HepG2 (cell line): ENCODE measurements around the gene HMMR. TPM values are rescaled to one million over a fixed set of nuclear protein-coding genes. Genes with fewer than 3 reads are reported as not detected.
A peak's percentile ranks its signal among the peaks of the same experiment; 100 is the strongest.

Experiments
- ATAC-seq: fragments of 200-7000 bp; cut with Tn5 transposase; 3 replicates; pipeline ENCODE4 v1.9.1; 2020; ENCODE audit warnings: mild to moderate bottlenecking, moderate library complexity
- BruUV-seq: library from RNA; stranded (reverse); fragments of 400-500 nt; replicated peaks from 2 replicates; lab custom pipeline; 2021; lab: Mats Ljungman, UMichigan
- CTCF ChIA-PET: fragments of 300-600 bp; formaldehyde crosslinking; extraction: SDS; loops from one replicate; lab custom pipeline; 2021; ENCODE audit warnings: low total read pairs, inconsistent platforms, low intra/inter-chr PET ratio; lab: Yijun Ruan, JAX
- POLR2A ChIA-PET: fragments of 350-600 bp; sonication (Branson Sonifier 250); formaldehyde crosslinking; loops from one replicate; lab custom pipeline; 2020; ENCODE audit warnings: antibody characterized with exemption, inconsistent platforms; lab: Yijun Ruan, JAX
- DNase-seq: peaks from one replicate; pipeline ENCODE4 v3.0.0-alpha.2; 2015; ENCODE audit warnings: low spot score
- FAIRE-seq: peaks from 3 replicates; lab custom pipeline; 2011; peaks lifted over from hg19 to GRCh38; lab: Jason Lieb, UNC
- H2AFZ ChIP-seq: one replicate; pipeline ENCODE4 v1.6.1; 2011; ENCODE audit warnings: low read length, inconsistent platforms
- H3K27ac ChIP-seq: fragments of 300-600 bp; 3 replicates; pipeline ENCODE4 v1.8.0; 2011; ENCODE audit warnings: mixed run types, mild to moderate bottlenecking, mixed read lengths, low read length, inconsistent platforms; ENCODE audit not compliant: insufficient read depth; ENCODE audit errors: extremely low read length
- H3K27me3 ChIP-seq, 2 experiments: fragments of 200-600 bp in 1 of 2; 2 replicates in 1 of 2; 3 replicates in 1 of 2; pipeline versions ENCODE4 v1.6.0 to v1.8.0; 2011; ENCODE audit warnings: low read length in 2 of 2, mild to moderate bottlenecking in 2 of 2, moderate library complexity in 2 of 2, inconsistent platforms in 1 of 2; ENCODE audit not compliant: insufficient read depth in 2 of 2, control insufficient read depth in 1 of 2
- H3K36me3 ChIP-seq, 2 experiments: fragments of 200-600 bp in 1 of 2; replicated peaks in 1 of 2; 2 replicates in 1 of 2; 3 replicates in 1 of 2; pipeline versions ENCODE4 v1.5.1 to v1.8.0; 2011; ENCODE audit warnings: low read length in 2 of 2, inconsistent platforms in 1 of 2; ENCODE audit not compliant: insufficient read depth in 2 of 2, control insufficient read depth in 1 of 2
- H3K4me1 ChIP-seq: 2 replicates; pipeline ENCODE4 v1.5.1; 2012; ENCODE audit warnings: low read length, inconsistent platforms; ENCODE audit not compliant: insufficient read depth
- H3K4me2 ChIP-seq: 2 replicates; pipeline ENCODE4 v1.6.0; 2011; ENCODE audit warnings: low read depth, low read length, inconsistent platforms
- H3K4me3 ChIP-seq, 3 experiments: fragments of 200-600 bp in 1 of 3; sonication (generic), shearing (Covaris generic) in 1 of 3; replicated peaks in 1 of 3; 2 replicates each; pipeline ENCODE4 v1.5.1; 2011 to 2016; ENCODE audit warnings: low read length in 3 of 3, inconsistent platforms in 2 of 3, low read depth in 2 of 3, mild to moderate bottlenecking in 2 of 3, control low read depth in 1 of 3, mixed read lengths in 1 of 3; ENCODE audit not compliant: insufficient read depth in 1 of 3
- H3K79me2 ChIP-seq: one replicate; pipeline ENCODE4 v1.6.1; 2011; ENCODE audit warnings: low read length, inconsistent platforms; ENCODE audit not compliant: insufficient read depth
- H3K9ac ChIP-seq: 2 replicates; pipeline ENCODE4 v1.6.0; 2011; ENCODE audit warnings: mild to moderate bottlenecking, low read depth, low read length, inconsistent platforms; ENCODE audit not compliant: insufficient read depth
- H3K9me3 ChIP-seq: 2 replicates; pipeline ENCODE4 v1.5.1; 2012; ENCODE audit warnings: mild to moderate bottlenecking, low read length
- H4K20me1 ChIP-seq: 2 replicates; pipeline ENCODE4 v1.6.0; 2011; ENCODE audit warnings: inconsistent platforms, mild to moderate bottlenecking, low read length, moderate library complexity; ENCODE audit not compliant: insufficient read depth
- CREB1 ChIP-seq, 2 experiments: fragments of 450-650 bp in 1 of 2; IDR thresholded peaks; 2 replicates each; pipeline ENCODE4 v1.6.1; 2016 to 2017; ENCODE audit warnings: control low read depth in 1 of 2, mild to moderate bottlenecking in 1 of 2, missing compliant biosample characterization in 1 of 2, missing genetic modification characterization in 1 of 2
- DZIP1 ChIP-seq: sonication (generic); formaldehyde crosslinking; IDR thresholded peaks from 2 replicates; pipeline ENCODE4 v1.5.0; 2020; ENCODE audit warnings: mild to moderate bottlenecking, missing genetic modification reagents
- FOXJ3 ChIP-seq: sonication (generic); formaldehyde crosslinking; IDR thresholded peaks from 2 replicates; pipeline ENCODE4 v1.4.0; 2020; ENCODE audit warnings: missing genetic modification reagents, mild to moderate bottlenecking, borderline replicate concordance
- HOXD1 ChIP-seq: sonication (generic); formaldehyde crosslinking; IDR thresholded peaks from 2 replicates; pipeline ENCODE4 v1.5.0; 2020; ENCODE audit warnings: missing genetic modification reagents
- KMT2B ChIP-seq: IDR thresholded peaks from 2 replicates; pipeline ENCODE4 v1.6.1; 2016; ENCODE audit warnings: missing genetic modification reagents, missing compliant biosample characterization
- MTA3 ChIP-seq: sonication (generic); formaldehyde crosslinking; IDR thresholded peaks from 2 replicates; pipeline ENCODE4 v1.4.0; 2020; ENCODE audit warnings: missing genetic modification reagents
- NFKBIZ ChIP-seq: IDR thresholded peaks from 2 replicates; pipeline ENCODE4 v1.6.1; 2018; ENCODE audit warnings: missing genetic modification reagents, missing compliant biosample characterization
- ONECUT2 ChIP-seq: sonication (generic); formaldehyde crosslinking; IDR thresholded peaks from 2 replicates; pipeline ENCODE4 v1.4.0; 2020; ENCODE audit warnings: missing genetic modification reagents
- PAWR ChIP-seq: sonication (generic); formaldehyde crosslinking; IDR thresholded peaks from 2 replicates; pipeline ENCODE4 v1.4.0; 2020; ENCODE audit warnings: missing genetic modification reagents, mild to moderate bottlenecking, borderline replicate concordance
- PHB2 ChIP-seq: fragments of 450-650 bp; IDR thresholded peaks from 2 replicates; pipeline ENCODE4 v1.6.1; 2018; ENCODE audit not compliant: partially characterized antibody
- RARA ChIP-seq: IDR thresholded peaks from 2 replicates; pipeline ENCODE4 v1.6.1; 2016; ENCODE audit warnings: missing genetic modification reagents, missing compliant biosample characterization
- RNF219 ChIP-seq: sonication (generic); formaldehyde crosslinking; IDR thresholded peaks from 2 replicates; pipeline ENCODE4 v1.5.0; 2020; ENCODE audit warnings: mild to moderate bottlenecking, missing genetic modification reagents
- RXRA ChIP-seq: sonication (generic); formaldehyde crosslinking; IDR thresholded peaks from 2 replicates; pipeline ENCODE4 v1.5.1; 2020; ENCODE audit warnings: missing genetic modification reagents
- SNAPC2 ChIP-seq: sonication (generic); formaldehyde crosslinking; IDR thresholded peaks from 2 replicates; pipeline ENCODE4 v1.8.1; 2022; ENCODE audit warnings: mild to moderate bottlenecking, missing genetic modification reagents
- SP4 ChIP-seq: sonication (generic); formaldehyde crosslinking; IDR thresholded peaks from 2 replicates; pipeline ENCODE4 v1.8.1; 2023; ENCODE audit warnings: mild to moderate bottlenecking, missing genetic modification reagents
- TAF15 ChIP-seq: fragments of 200-400 bp; formaldehyde crosslinking; IDR thresholded peaks from one replicate; pipeline ENCODE4 v1.6.1; 2018; ENCODE audit warnings: mild to moderate bottlenecking, low read depth, low read length; ENCODE audit not compliant: poor library complexity, severe bottlenecking
- ZNF432 ChIP-seq: sonication (generic); formaldehyde crosslinking; IDR thresholded peaks from 2 replicates; pipeline ENCODE4 v1.5.0; 2020; ENCODE audit warnings: missing genetic modification reagents, mild to moderate bottlenecking, borderline replicate concordance
- ZNF543 ChIP-seq: sonication (generic); formaldehyde crosslinking; IDR thresholded peaks from 2 replicates; pipeline ENCODE4 v1.4.0; 2020; ENCODE audit warnings: mild to moderate bottlenecking, missing genetic modification reagents
- ZNF710 ChIP-seq: sonication (generic); formaldehyde crosslinking; IDR thresholded peaks from 2 replicates; pipeline ENCODE4 v1.5.0; 2020; ENCODE audit warnings: mild to moderate bottlenecking, missing genetic modification reagents, borderline replicate concordance
- ZNF788 ChIP-seq: sonication (generic); formaldehyde crosslinking; IDR thresholded peaks from 2 replicates; pipeline ENCODE4 v1.5.0; 2020; ENCODE audit warnings: mild to moderate bottlenecking, missing genetic modification reagents, borderline replicate concordance
- WGBS: methylation state at CpG from one replicate; pipeline ENCODE4 v1.1.6; 2017; ENCODE audit warnings: low lambda C conversion rate; 5-methylcytosine and 5-hydroxymethylcytosine counted together
- in situ Hi-C: cut with HindIII; loops from 2 replicates; pipeline ENCODE4 v1.10.0; 2017; ENCODE audit warnings: low pct_unique_long_range_greater_than_20kb; ENCODE audit not compliant: extremely low pct_ligation_motif_present
- intact Hi-C: fragments of 100-400 bp; cut with micrococcal nuclease; formaldehyde crosslinking; loops from one replicate; pipeline ENCODE4 v1.10.0; 2022; ENCODE audit not compliant: unreplicated experiment
- polyA plus RNA-seq, 8 experiments: library from polyadenylated mRNA; depleted of rRNA in 3 of 8; stranded (reverse) in 7 of 8; unstranded in 1 of 8; fragments of >200 nt; fragmentation: Illumina TruSeq in 4 of 8; extraction: Trizol in 4 of 8; gene quantifications; 2 replicates each; pipeline versions ENCODE4 v1.2.1 to v1.2.3, GENCODE V29; 2011 to 2016; ENCODE audit warnings: low read depth in 4 of 8, missing spikeins in 1 of 8, mixed read lengths in 1 of 8; ENCODE audit not compliant: insufficient read depth in 1 of 8
- total RNA-seq, 5 experiments: library from RNA; depleted of rRNA; stranded (reverse); fragments of >200 nt; fragmentation: Illumina TruSeq; extraction: Trizol; gene quantifications; 2 replicates each; pipeline ENCODE4 v1.2.3, GENCODE V29; 2016; ENCODE audit warnings: low read depth in 1 of 5

Gene HMMR
- total and polyA plus RNA-seq, 2 of the 13 experiments (the other 11 are each of a cell fraction or from before 2014, with no cell fraction given), result 8.5 to 48.3 TPM

GRCh38 chr5:163529698-163530097, 69.3 kb downstream of the HMMR start:
- Histone ChIP-seq H3K27ac (no peak overlapping the region), H4K20me1 (no peaks in the 10 kb centered on the region), H3K27me3 (no peaks in the 10 kb centered on the region; a peak in 1 of 5 replicates), H3K4me1 (peaks cover 7% of the 10 kb centered on the region; the same call in 1 of the 2 replicates), H3K4me3 (no peak overlapping the region), H3K79me2 (no peaks in the 10 kb centered on the region), H3K4me2 (peak overlapping the region; percentile 18; the same call in 1 of the 2 replicates), H3K9me3 (no peaks in the 10 kb centered on the region), H3K9ac (no peak overlapping the region), H2AFZ (no peak overlapping the region), H3K36me3 (no peaks in the 10 kb centered on the region)
- BruUV-seq, result no TSS peak
- intact Hi-C loops (no loop called here), in situ Hi-C loops (no loop called here)
- 0% methylated on average over 5 of the region's 5 CpGs for WGBS
- DNase-seq (peak; percentile 30), ATAC-seq (peak; percentile 73), FAIRE-seq (no peak)
- CTCF ChIA-PET, result no interaction called here
- POLR2A ChIA-PET, result interaction anchor here (1.7 kb wide), 1 partner anchor 23 kb away, joined by 4 read pairs; no protein-coding TSS in a partner anchor
- TF ChIP-seq NFKBIZ (CRISPR knock-in tag) (no peak), ONECUT2 (CRISPR knock-in tag) (no peak), TAF15 (no peak), KMT2B (CRISPR knock-in tag) (no peak), MTA3 (CRISPR knock-in tag) (no peak), ZNF788 (CRISPR knock-in tag) (no peak), RARA (CRISPR knock-in tag) (peak; percentile 63), PHB2 (no peak), SP4 (no peak), RNF219 (no peak), ZNF710 (no peak), ZNF543 (no peak), PAWR (CRISPR knock-in tag) (no peak), RXRA (CRISPR knock-in tag) (no peak), HOXD1 (CRISPR knock-in tag) (no peak), SNAPC2 (CRISPR knock-in tag) (no peak), ZNF432 (CRISPR knock-in tag) (no peak), DZIP1 (CRISPR knock-in tag) (no peak), FOXJ3 (CRISPR knock-in tag) (no peak), CREB1 (IDR thresholded peaks at IDR 0.05) (no peak), CREB1 (CRISPR knock-in tag; IDR thresholded peaks at IDR 0.05) (no peak)
